ENCODE results near the gene PRKD1.

GRCh38 chr14:29798811-29799210 is 128.8 kb downstream of the PRKD1 start:
- TF ChIP-seq PATZ1 (CRISPR knock-in tag; IDR thresholded peaks at IDR 0.05; ENCODE audit: borderline replicate concordance) (no peak), TCF4 (CRISPR knock-in tag; IDR thresholded peaks at IDR 0.05; ENCODE audit: borderline replicate concordance) (no peak), ESRRG (CRISPR knock-in tag; IDR thresholded peaks at IDR 0.05) (no peak), TSHZ2 (CRISPR knock-in tag; IDR thresholded peaks at IDR 0.05) (no peak), ISL1 (CRISPR knock-in tag; IDR thresholded peaks at IDR 0.05) (no peak), RARB (CRISPR knock-in tag; IDR thresholded peaks at IDR 0.05) (no peak), ZNF8 (CRISPR knock-in tag; IDR thresholded peaks at IDR 0.05) (no peak), TOX (CRISPR knock-in tag; IDR thresholded peaks at IDR 0.05; ENCODE audit: borderline replicate concordance) (no peak), OSR1 (CRISPR knock-in tag; IDR thresholded peaks at IDR 0.05) (no peak), ZFP30 (CRISPR knock-in tag; IDR thresholded peaks at IDR 0.05) (no peak), ARNTL (CRISPR knock-in tag; IDR thresholded peaks at IDR 0.05; ENCODE audit: borderline replicate concordance, low read depth) (no peak), GLIS3 (CRISPR knock-in tag; IDR thresholded peaks at IDR 0.05) (no peak), SNAI2 (CRISPR knock-in tag; IDR thresholded peaks at IDR 0.05) (no peak)

Data from SK-N-SH treated with all-trans-retinoic acid at 6 μM for 48 hours (cell line).